Karpas-422 (cell line): ENCODE data around the gene CHL1. TPM values are rescaled to one million over a fixed set of nuclear protein-coding genes. Genes with fewer than 3 reads are reported as not detected.
A peak's percentile ranks its signal among the peaks of the same experiment; 100 is the strongest.

Experiments used
- DNase-seq: peaks from one replicate; pipeline ENCODE4 v3.0.0-alpha.2; 2015
- H2AFZ ChIP-seq: fragments of 200-600 bp; sonication (generic); 2 replicates; pipeline ENCODE4 v1.6.1; 2014; ENCODE audit warnings: antibody characterized with exemption, low read length, mixed read lengths
- H3K27ac ChIP-seq: fragments of 200-600 bp; sonication (generic); 2 replicates; pipeline ENCODE4 v1.5.1; 2014; ENCODE audit warnings: mild to moderate bottlenecking, low read length, moderate library complexity
- H3K27me3 ChIP-seq: fragments of 200-600 bp; sonication (generic); 2 replicates; pipeline ENCODE4 v1.6.1; 2014; ENCODE audit warnings: low read length, mixed read lengths
- H3K36me3 ChIP-seq: fragments of 200-600 bp; sonication (generic); 2 replicates; pipeline ENCODE4 v1.6.1; 2014; ENCODE audit warnings: low read length, mixed read lengths; ENCODE audit not compliant: insufficient read depth
- H3K4me1 ChIP-seq: fragments of 200-600 bp; sonication (generic); 2 replicates; pipeline ENCODE4 v1.6.1; 2014; ENCODE audit warnings: mild to moderate bottlenecking, low read length, mixed read lengths
- H3K4me2 ChIP-seq: fragments of 200-600 bp; sonication (generic); 2 replicates; pipeline ENCODE4 v1.6.1; 2014; ENCODE audit warnings: low read length, low read depth, mild to moderate bottlenecking; ENCODE audit not compliant: poor library complexity, severe bottlenecking
- H3K4me3 ChIP-seq: fragments of 200-600 bp; sonication (generic); 2 replicates; pipeline ENCODE4 v1.5.1; 2014; ENCODE audit warnings: mild to moderate bottlenecking, antibody characterized with exemption, low read length, mixed read lengths
- H3K79me2 ChIP-seq: fragments of 200-600 bp; sonication (generic); 2 replicates; pipeline ENCODE4 v1.6.1; 2014; ENCODE audit warnings: mild to moderate bottlenecking, low read length, mixed read lengths
- H3K9ac ChIP-seq: fragments of 200-600 bp; sonication (generic); 2 replicates; pipeline ENCODE4 v1.6.0; 2014; ENCODE audit warnings: low read length
- H3K9me2 ChIP-seq: fragments of 200-600 bp; sonication (generic), shearing (Covaris generic); replicated peaks from 2 replicates; pipeline ENCODE4 v1.6.0; 2014; ENCODE audit warnings: mild to moderate bottlenecking, low read length, moderate library complexity; ENCODE audit not compliant: insufficient read depth
- H3K9me3 ChIP-seq: fragments of 300-700, 200-600 bp; sonication (generic); 2 replicates; pipeline ENCODE4 v1.6.1; 2014; ENCODE audit warnings: low read length, mixed read lengths
- H4K20me1 ChIP-seq: fragments of 200-600 bp; sonication (generic); 2 replicates; pipeline ENCODE4 v1.6.1; 2014; ENCODE audit warnings: mild to moderate bottlenecking, antibody characterized with exemption, low read length, low read depth; ENCODE audit not compliant: insufficient read depth
- total RNA-seq: library from RNA; depleted of rRNA; stranded (reverse); fragments of >200 nt; shearing (Covaris generic); gene quantifications from 2 replicates; pipeline ENCODE4 v1.2.3, GENCODE V29; 2014; ENCODE audit warnings: low replicate concordance

The CHL1 gene
- total RNA-seq, 1 experiment from 2014 or later: 23.3 TPM

DNA sequence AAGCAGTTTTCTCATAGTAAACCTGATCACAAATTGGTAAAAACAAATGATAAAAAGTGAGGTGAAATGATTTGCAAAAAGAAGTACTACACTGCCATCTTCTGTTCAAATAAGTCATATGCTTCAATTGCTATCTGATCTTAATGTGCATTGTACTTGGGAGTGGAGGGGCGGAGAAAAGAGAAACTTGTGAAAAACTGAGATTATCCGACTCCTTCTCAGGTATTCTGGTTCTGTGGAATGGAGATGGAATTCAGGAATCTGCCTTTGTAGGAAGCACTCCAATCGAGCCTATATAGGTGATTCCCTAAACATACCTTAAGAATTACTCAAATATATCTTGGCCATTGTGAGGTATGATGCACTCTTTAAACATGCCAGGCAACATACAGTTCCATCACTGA, 180.6 kb downstream of the CHL1 start:
- DNase-seq: peak; percentile 74
- no peaks in the 10 kb centered on the region for H3K9me2 ChIP-seq
- H3K4me2 ChIP-seq: no peak overlapping the region
- H3K9me3 ChIP-seq: no peaks in the 10 kb centered on the region
- no peaks in the 10 kb centered on the region for H3K27me3 ChIP-seq
- H3K4me3 ChIP-seq: no peak overlapping the region
- H3K9ac ChIP-seq: no peak overlapping the region
- H3K4me1 ChIP-seq: peaks cover 7% of the 10 kb centered on the region
- no peaks in the 10 kb centered on the region for H3K36me3 ChIP-seq
- no peaks in the 10 kb centered on the region for H4K20me1 ChIP-seq
- H2AFZ ChIP-seq: no peak overlapping the region
- H3K27ac ChIP-seq: no peak overlapping the region
- H3K79me2 ChIP-seq: no peaks in the 10 kb centered on the region

DNA sequence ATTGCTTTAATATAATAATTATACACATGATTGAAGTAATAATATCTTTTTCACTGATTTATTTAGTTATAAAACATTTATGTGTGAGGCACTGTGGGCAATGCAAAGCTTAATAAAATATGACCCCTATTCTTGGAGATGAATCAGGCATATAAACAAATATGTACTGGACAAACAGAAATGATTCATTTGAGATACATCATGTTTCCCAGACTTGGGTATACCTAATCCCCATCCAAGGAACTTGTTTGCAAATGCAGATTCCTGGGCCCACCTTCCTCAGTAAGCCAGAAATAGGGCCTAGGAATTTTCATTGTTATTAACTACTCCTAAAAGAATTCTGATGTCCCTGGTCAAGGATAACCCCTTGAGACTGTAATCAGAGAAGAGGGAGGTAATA, 184.2 kb downstream of the CHL1 start:
- Histone ChIP-seq H3K4me1 (peaks cover 7% of the 10 kb centered on the region), H3K9me3 (no peaks in the 10 kb centered on the region), H3K79me2 (no peaks in the 10 kb centered on the region), H3K9me2 (no peaks in the 10 kb centered on the region), H3K4me3 (no peak overlapping the region), H2AFZ (no peak overlapping the region), H3K9ac (no peak overlapping the region), H4K20me1 (no peaks in the 10 kb centered on the region), H3K36me3 (no peaks in the 10 kb centered on the region), H3K4me2 (no peak overlapping the region), H3K27me3 (no peaks in the 10 kb centered on the region), H3K27ac (no peak overlapping the region)
- DNase-seq: no peak

DNA sequence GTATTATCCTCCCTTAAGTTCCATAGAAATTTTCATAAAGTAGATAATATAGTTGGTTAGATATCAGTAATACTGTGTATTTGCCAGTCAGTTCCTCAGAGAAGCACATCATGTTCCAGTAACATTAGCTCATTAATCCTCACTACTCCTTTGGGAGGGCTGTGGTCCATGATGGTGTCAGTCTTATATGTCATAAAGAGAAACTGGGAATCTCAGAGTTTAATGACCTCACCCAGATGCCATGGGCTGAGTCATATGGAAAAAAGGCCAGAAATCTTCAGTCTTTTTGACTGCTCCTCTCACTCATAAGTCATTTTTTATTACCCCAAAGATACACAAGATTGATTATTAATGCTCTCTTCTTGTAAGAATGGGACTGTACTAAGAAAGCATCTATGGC, 188.6 kb downstream of the CHL1 start:
- H3K9ac ChIP-seq: no peak overlapping the region
- H4K20me1 ChIP-seq: no peaks in the 10 kb centered on the region
- no peaks in the 10 kb centered on the region for H3K27me3 ChIP-seq
- DNase-seq: no peak
- H3K4me2 ChIP-seq: no peak overlapping the region
- no peaks in the 10 kb centered on the region for H3K9me3 ChIP-seq
- H3K79me2 ChIP-seq: no peaks in the 10 kb centered on the region
- no peak overlapping the region for H3K4me3 ChIP-seq
- no peaks in the 10 kb centered on the region for H3K4me1 ChIP-seq
- H3K9me2 ChIP-seq: no peaks in the 10 kb centered on the region
- no peaks in the 10 kb centered on the region for H3K36me3 ChIP-seq
- H2AFZ ChIP-seq: no peak overlapping the region
- no peak overlapping the region for H3K27ac ChIP-seq

DNA sequence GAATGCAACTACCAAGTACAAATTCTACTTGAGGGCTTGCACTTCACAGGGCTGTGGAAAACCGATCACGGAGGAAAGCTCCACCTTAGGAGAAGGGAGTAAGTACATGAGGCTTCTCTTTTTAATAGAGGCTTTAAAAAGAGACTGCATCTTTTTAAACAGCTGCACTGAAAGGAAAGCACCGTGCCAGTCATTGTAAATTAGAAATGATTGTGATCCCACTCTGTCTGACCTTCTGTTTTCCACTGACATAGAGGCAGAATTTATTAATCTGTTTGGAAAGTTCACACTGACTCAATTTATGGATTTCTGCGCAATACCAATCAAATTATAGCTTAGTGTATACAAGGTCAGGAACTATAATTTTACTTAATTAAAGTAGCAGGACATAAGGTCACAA, 198.2 kb downstream of the CHL1 start:
- H3K9me2 ChIP-seq: no peaks in the 10 kb centered on the region
- no peaks in the 10 kb centered on the region for H3K36me3 ChIP-seq
- no peak overlapping the region for H3K27ac ChIP-seq
- H3K9me3 ChIP-seq: no peaks in the 10 kb centered on the region
- DNase-seq: no peak
- no peaks in the 10 kb centered on the region for H3K27me3 ChIP-seq
- H3K4me3 ChIP-seq: no peak overlapping the region
- H3K4me2 ChIP-seq: no peak overlapping the region
- H4K20me1 ChIP-seq: no peaks in the 10 kb centered on the region
- H3K79me2 ChIP-seq: no peaks in the 10 kb centered on the region
- no peak overlapping the region for H3K9ac ChIP-seq
- no peaks in the 10 kb centered on the region for H3K4me1 ChIP-seq
- H2AFZ ChIP-seq: no peak overlapping the region

GRCh38 chr3:396293-396692, 199.7 kb downstream of the CHL1 start:
- DNase-seq: no peak
- Histone ChIP-seq H3K4me1 (no peaks in the 10 kb centered on the region), H2AFZ (no peak overlapping the region), H3K4me3 (no peak overlapping the region), H3K79me2 (no peaks in the 10 kb centered on the region), H3K9me3 (no peaks in the 10 kb centered on the region), H3K27me3 (no peaks in the 10 kb centered on the region), H3K4me2 (no peak overlapping the region), H3K27ac (no peak overlapping the region), H3K9me2 (no peaks in the 10 kb centered on the region), H4K20me1 (no peaks in the 10 kb centered on the region), H3K9ac (no peak overlapping the region), H3K36me3 (no peaks in the 10 kb centered on the region)

DNA sequence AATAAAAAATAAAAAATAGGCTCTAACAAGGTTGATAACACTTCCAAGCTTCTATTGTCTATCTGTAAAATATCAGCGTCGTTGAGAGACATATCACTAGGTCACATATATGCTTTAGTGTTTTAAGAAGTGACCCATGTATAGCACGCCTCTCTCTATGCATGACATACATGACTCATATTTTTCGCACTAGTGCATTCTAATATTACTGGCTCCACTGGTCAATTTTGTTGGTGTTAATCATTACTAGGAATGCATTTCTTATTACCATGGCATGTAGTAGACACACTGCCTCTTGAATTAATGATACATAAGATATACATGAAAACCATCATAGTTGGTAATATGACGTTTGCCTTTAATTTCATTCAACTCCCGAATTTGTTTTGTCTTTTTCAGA, 203.1 kb downstream of the CHL1 start:
- no peaks in the 10 kb centered on the region for H3K36me3 ChIP-seq

DNA sequence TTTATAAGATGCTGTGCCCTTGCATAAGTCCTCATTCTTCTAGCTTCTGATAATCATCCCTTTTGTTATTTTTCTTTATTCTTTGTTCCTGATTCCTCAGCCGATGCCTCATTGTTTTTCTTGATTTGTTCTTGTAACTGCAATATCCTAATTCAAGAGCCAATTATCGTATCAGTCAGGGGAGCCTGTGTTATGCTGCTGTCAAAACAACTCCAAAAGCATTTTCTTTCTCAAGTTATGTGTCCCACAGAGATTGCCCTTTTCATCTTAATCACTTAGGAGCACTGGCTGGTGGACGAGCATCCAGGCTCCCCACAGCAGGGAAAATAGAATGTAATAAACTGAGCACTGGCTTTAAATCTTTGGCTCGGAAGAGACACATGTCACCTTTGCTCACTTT, 207.3 kb downstream of the CHL1 start:
- no peaks in the 10 kb centered on the region for H4K20me1 ChIP-seq
- no peak for DNase-seq
- H3K9me2 ChIP-seq: no peaks in the 10 kb centered on the region
- H3K36me3 ChIP-seq: no peaks in the 10 kb centered on the region
- H3K27ac ChIP-seq: no peak overlapping the region
- H3K9ac ChIP-seq: no peak overlapping the region
- H3K27me3 ChIP-seq: no peaks in the 10 kb centered on the region
- no peaks in the 10 kb centered on the region for H3K4me1 ChIP-seq
- no peak overlapping the region for H3K4me2 ChIP-seq
- no peaks in the 10 kb centered on the region for H3K9me3 ChIP-seq
- no peaks in the 10 kb centered on the region for H3K79me2 ChIP-seq
- H3K4me3 ChIP-seq: no peak overlapping the region
- no peak overlapping the region for H2AFZ ChIP-seq

More for the DNA sequence above, 203.1 kb downstream of the CHL1 start:
- Histone ChIP-seq H3K27ac (no peak overlapping the region), H4K20me1 (no peaks in the 10 kb centered on the region), H2AFZ (no peak overlapping the region), H3K27me3 (no peaks in the 10 kb centered on the region), H3K9me3 (no peaks in the 10 kb centered on the region), H3K79me2 (no peaks in the 10 kb centered on the region), H3K9me2 (no peaks in the 10 kb centered on the region), H3K4me2 (no peak overlapping the region), H3K9ac (no peak overlapping the region), H3K4me1 (no peaks in the 10 kb centered on the region), H3K4me3 (no peak overlapping the region)
- DNase-seq: no peak

GRCh38 chr3:409011-409410, 212.4 kb downstream of the CHL1 start:
- H3K9ac ChIP-seq: no peak overlapping the region
- no peaks in the 10 kb centered on the region for H3K79me2 ChIP-seq
- no peaks in the 10 kb centered on the region for H3K4me1 ChIP-seq
- no peak overlapping the region for H3K4me3 ChIP-seq
- H3K4me2 ChIP-seq: no peak overlapping the region
- H3K27me3 ChIP-seq: no peaks in the 10 kb centered on the region
- H3K9me3 ChIP-seq: no peaks in the 10 kb centered on the region
- H3K9me2 ChIP-seq: no peaks in the 10 kb centered on the region
- DNase-seq: no peak
- no peaks in the 10 kb centered on the region for H3K36me3 ChIP-seq
- H3K27ac ChIP-seq: no peak overlapping the region
- no peaks in the 10 kb centered on the region for H4K20me1 ChIP-seq
- no peak overlapping the region for H2AFZ ChIP-seq

DNA sequence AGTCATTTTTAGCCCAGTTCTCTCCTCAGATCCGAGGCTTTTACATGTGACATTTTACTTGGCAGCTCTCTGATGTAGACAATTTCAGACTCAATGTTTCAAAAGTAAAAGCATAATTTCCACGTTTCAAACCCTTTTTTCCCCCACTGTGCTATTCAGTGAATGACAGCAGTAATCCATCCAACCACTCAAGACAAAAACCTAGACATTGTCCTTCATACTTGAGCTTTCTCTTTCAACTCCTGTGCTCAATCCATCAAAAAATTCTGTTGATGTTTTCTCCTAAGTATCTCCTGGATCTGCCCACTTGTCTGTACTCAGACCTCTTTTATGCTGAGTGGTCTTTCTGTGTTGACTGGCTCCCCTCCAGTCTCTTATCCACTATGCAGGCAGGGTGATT, 214.7 kb downstream of the CHL1 start:
- Histone ChIP-seq H2AFZ (no peak overlapping the region), H3K9me2 (no peaks in the 10 kb centered on the region), H3K4me3 (no peak overlapping the region), H3K4me2 (no peak overlapping the region), H3K4me1 (no peaks in the 10 kb centered on the region), H3K79me2 (no peaks in the 10 kb centered on the region), H3K9me3 (no peaks in the 10 kb centered on the region), H3K27me3 (0 out of 2 replicates have a peak, but pooled peaks cover 2% of the 10 kb centered on the region), H3K27ac (no peak overlapping the region), H3K9ac (no peak overlapping the region), H4K20me1 (no peaks in the 10 kb centered on the region), H3K36me3 (no peaks in the 10 kb centered on the region)
- no peak for DNase-seq
